Fibroblast of skin of left biceps (primary cell): ENCODE measurements around the gene AKNA.
A peak's percentile ranks its signal among the peaks of the same experiment; 100 is the strongest.

Source experiments
- DNase-seq, 2 experiments: peaks; one replicate each; pipeline ENCODE4 v3.0.0-alpha.2; 2013; ENCODE audit warnings: low read depth in 2 of 2

Gene AKNA

DNA sequence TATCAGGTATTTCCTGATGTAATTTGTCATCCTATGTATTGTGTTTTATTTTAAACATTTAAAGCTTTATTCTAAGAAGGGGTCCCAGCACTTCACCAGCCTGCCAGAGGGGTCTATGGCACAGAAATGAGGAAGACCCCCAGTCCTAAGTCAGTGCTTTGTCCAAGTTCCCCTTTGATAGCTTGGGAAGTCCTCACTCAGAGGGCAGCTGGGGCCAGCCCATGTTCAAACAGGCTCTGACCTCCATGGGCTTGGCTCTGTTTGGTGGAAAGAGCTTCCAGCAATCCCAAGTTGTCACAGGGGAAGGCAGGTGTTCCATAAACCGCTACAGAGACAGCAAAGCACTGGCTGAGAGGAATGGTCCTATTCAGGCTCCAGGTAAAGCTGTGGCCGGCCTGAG, 26.6 kb upstream of the AKNA start:
- DNase-seq, result no peak

GRCh38 chr9:114413861-114414301, 26.1 kb upstream of the AKNA start:
- no peak for DNase-seq

- no peak for DNase-seq
Observed at GRCh38 chr9:114412048-114412683, 24.4 kb upstream of the AKNA start.

DNA sequence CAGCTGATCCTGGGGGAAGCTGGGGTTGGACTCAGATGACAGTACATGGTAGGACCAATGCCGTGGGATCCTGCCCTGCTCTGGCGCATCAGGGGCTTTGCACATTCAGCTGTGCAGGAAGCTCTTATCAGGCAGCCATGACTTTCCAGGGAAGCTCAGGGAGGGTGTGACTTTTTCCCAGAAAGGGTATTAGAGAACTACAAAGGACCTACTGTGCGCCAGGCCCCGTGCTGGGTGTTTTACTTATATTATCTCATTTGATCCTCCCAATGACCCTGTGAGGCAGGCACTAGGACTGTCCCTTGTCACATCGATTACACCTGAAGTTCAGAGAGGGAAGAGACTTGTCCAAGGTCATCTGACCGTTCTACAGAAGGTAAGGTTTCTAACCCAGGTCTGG, 23.7 kb upstream of the AKNA start:
- DNase-seq, result no peak

GRCh38 chr9:114410910-114411309, 23.1 kb upstream of the AKNA start:
- DNase-seq, result no peak

DNA sequence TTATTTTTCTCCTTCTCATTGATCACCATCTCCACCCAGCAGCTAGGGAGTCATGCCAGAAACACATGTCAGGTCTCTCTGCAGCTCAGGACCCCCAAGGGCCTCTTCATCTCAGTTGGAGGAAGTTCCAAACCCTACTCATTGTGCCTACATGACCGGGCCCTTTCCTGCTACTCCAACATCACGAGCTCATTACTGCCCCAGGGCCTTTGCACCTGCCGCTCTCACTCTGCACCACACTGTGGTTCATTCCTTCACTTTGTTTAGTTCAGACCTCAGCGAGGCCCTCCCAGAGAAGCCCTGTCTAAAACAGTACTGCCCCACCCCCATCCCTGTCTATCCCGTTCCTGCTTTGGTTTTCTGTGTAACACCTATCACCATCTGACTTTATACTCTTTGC, 22.1 kb upstream of the AKNA start:
- DNase-seq, result no peak

- no peak for DNase-seq
Observed at GRCh38 chr9:114409103-114409780, 21.5 kb upstream of the AKNA start.

GRCh38 chr9:114408645-114409044, 20.9 kb upstream of the AKNA start:
- DNase-seq, result no peak

DNA sequence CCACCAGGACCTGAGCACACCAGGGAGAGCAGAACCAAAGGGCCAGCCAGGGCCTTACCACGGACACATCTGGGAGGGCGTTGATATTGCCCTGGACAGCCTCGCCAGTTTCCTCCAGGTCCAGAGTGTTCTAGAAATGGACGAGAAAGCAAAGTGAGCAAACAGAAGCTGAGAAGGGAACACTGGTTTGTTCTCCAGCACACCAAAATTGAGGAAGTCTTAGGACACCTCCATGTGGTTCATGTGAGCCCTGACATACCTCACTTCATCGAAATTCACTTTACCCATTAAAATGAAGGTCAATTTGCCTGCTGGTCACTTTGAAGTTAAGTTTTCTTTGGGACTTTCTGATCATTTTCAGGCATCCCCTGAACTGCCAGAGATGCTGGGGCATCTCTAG, 20.1 kb upstream of the AKNA start:
- no peak for DNase-seq

GRCh38 chr9:114406441-114406840, 18.7 kb upstream of the AKNA start:
- no peak for DNase-seq

DNA sequence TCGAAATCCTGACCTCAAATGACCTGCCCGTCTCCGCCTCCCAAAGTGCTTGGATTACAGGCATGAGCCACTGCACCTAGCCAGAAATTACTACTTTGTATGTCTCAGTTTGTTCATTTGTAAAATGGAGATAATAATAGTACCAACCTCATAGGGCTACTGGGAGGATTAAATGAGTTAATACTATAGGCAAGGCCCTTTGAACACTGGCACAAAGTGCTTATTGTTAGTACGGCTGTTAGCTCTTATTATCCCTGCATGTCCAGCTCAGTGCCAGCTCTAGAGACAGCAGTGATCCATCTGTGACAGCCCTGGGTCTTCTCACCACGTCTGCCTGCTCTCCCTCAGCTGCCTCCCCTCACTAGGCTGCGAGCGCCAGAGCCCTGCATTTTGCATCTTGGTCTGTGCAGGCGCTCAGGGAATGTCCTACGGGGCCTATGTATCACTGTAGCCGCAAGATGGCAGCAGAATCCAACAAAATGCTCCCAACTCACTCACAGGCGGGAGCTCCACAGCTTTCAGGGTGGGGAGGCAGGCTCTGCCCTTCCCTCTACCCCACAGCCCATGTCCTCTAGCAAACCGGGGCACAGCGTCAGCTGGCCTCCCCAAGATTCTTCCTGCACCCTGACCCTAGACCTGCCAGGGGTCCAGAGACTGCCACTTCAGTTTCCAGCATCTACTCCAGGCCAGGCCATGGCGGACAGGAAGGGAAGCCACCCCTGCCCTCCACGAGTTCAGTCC, 17.7 kb upstream of the AKNA start:
- DNase-seq, result peak; percentile 49 to 52

GRCh38 chr9:114404531-114404930, 16.7 kb upstream of the AKNA start:
- no peak for DNase-seq

GRCh38 chr9:114403153-114403756, 15.5 kb upstream of the AKNA start:
- no peak for DNase-seq

- DNase-seq, result no peak
Observed at GRCh38 chr9:114401344-114401743, 13.6 kb upstream of the AKNA start.

DNA sequence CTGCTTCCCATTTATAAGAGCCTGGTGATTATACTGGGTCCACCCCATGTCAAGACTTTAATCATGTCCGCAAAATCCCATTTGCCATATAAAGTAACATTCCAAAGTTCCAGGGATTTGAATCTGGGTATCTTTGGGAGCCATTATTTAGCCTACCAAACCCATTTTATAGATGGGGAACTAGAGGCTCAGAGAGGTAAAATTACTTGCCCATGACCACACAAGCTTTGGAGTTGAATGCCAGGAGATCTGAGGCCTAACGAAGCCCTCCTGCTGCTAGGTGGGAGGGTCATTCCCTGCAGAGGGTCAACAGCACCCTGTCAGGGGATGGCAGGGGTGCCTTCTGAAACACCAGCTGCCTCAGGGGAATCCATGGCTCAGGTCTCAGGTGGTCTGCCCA, 13.0 kb upstream of the AKNA start:
- DNase-seq, result no peak

DNA sequence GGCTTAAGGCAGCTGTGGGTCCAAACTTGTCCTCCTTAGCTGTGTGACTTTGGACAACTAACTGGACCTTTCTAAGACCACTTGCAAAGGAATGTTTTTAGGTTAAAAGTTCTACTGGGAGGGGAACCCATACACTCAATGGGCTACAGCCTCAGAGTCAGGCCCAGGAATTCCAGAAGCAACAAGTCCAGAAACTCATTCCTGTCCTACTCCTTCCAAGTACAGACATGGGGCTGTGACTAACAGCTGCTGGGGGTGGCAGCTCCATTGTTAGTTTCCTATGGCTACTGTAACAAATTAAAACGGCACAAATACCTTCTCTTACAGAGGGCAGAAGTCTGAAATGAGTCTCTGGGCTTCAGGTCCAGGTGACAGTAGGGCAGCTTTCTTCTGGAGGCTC, 12.4 kb upstream of the AKNA start:
- DNase-seq, result no peak

DNA sequence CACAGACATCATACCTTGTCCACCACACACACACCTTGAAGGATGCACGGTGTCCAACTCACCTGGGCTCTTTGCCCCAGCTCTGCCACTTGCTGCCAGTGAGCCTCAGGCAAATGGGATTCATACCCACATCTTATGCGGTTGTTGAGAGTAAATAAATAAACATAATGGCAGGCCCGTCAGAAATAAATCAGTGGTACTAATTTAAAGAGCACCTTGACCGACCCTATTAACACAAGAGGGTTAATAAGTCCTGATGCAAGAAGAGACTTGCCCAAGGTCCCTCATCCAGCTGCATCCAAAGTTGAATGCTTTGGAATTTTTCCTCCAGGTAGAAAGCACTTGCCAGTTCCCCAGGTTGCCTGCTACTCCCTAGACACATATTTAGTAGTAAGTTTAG, 11.6 kb upstream of the AKNA start:
- no peak for DNase-seq

DNA sequence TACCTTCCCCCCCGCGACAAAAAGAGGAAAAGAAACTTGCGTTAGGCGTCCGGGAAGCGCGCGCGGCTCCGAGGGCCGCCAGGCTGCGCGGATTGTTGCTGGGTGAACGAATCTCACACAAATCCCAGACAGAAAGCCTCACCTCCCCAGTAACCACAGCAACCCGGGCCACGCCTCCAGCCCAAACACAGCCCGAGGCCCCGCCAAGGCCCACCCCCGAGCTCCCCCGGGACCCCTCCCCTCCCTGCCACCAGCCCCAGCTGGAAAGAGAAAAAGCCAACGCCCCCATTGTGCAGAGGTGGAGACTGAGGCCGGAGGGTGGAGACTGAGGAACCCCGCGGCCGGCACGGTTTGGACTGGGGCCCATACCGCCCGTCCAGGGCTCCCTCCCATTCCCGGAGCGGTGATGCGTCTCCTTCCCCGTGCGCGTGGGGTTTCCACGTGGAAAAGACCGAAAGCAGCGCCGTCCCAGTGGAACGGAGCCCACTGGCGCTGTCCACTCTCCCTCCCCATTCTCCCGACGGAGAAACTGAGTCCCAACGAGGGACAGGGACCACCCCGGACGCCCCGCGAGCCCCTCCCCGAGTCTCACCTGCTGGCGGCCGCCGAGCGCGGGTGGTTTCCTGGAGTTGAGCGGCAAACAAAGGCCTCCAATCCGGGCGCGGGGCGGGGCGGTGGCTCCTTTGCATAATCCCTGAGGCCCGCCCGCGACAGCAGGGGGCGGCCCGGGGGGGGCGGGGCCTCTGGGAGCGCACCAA, 10.2 kb upstream of the AKNA start:
- DNase-seq, result peak; percentile 86 to 89

- no peak for DNase-seq
Observed at GRCh38 chr9:114397219-114397847, 9.6 kb upstream of the AKNA start.

GRCh38 chr9:114396558-114397218, 8.9 kb upstream of the AKNA start:
- DNase-seq, result peak; percentile 93 to 95

DNA sequence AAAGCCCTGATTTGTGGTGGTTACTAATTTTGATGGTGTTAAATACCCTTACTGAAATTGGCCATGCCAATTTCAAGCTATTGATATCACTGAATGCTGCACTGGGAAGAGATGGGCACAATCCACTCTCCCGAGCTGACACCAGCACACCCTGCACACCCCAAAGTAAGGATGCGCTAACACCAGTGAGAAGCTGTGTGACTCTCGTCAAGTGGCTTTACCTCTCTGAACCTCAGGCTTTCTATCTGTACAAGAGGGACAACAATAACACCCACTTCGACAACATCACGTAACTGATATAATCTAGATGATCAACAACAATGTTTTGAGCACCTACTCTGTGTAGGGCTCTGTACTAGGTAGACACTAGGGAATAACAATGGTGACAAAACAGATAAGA, 8.0 kb upstream of the AKNA start:
- no peak for DNase-seq
